ENCODE measurements around the gene ZBTB20.

DNA sequence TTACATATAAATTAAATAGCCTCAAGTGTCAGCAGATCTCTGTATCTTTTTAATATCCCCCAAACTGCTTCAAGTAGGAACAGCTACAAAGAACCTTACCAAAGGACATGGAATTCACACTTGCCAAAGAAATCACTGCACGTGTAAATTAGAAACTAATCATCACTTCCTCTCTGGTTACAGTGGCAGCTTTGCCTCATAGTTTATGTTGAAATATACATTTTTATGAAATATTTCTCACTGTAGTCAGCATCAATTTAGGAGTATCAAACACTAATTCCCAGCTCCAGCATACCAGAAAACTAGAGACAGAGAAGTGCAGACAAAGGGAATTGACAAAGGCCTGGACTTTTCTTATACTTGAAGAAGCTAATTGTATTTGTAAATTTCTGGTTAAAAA lies 592.4 kb downstream of the ZBTB20 start:
- TF ChIP-seq, protein P1, sequence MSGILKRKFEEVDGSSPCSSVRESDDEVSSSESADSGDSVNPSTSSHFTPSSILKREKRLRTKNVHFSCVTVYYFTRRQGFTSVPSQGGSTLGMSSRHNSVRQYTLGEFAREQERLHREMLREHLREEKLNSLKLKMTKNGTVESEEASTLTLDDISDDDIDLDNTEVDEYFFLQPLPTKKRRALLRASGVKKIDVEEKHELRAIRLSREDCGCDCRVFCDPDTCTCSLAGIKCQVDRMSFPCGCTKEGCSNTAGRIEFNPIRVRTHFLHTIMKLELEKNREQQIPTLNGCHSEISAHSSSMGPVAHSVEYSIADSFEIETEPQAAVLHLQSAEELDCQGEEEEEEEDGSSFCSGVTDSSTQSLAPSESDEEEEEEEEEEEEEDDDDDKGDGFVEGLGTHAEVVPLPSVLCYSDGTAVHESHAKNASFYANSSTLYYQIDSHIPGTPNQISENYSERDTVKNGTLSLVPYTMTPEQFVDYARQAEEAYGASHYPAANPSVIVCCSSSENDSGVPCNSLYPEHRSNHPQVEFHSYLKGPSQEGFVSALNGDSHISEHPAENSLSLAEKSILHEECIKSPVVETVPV (CRISPR knock-in tag; IDR thresholded peaks at IDR 0.05), result no peak
- TF ChIP-seq ESRRG (CRISPR knock-in tag; IDR thresholded peaks at IDR 0.05), result no peak
- no peak for TF ChIP-seq ZNF70 (CRISPR knock-in tag; IDR thresholded peaks at IDR 0.05)
- TF ChIP-seq, protein P2, sequence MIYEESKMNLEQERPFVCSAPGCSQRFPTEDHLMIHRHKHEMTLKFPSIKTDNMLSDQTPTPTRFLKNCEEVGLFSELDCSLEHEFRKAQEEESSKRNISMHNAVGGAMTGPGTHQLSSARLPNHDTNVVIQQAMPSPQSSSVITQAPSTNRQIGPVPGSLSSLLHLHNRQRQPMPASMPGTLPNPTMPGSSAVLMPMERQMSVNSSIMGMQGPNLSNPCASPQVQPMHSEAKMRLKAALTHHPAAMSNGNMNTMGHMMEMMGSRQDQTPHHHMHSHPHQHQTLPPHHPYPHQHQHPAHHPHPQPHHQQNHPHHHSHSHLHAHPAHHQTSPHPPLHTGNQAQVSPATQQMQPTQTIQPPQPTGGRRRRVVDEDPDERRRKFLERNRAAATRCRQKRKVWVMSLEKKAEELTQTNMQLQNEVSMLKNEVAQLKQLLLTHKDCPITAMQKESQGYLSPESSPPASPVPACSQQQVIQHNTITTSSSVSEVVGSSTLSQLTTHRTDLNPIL (CRISPR knock-in tag; IDR thresholded peaks at IDR 0.05; ENCODE audit: low read depth), result no peak
- TF ChIP-seq, protein P3, sequence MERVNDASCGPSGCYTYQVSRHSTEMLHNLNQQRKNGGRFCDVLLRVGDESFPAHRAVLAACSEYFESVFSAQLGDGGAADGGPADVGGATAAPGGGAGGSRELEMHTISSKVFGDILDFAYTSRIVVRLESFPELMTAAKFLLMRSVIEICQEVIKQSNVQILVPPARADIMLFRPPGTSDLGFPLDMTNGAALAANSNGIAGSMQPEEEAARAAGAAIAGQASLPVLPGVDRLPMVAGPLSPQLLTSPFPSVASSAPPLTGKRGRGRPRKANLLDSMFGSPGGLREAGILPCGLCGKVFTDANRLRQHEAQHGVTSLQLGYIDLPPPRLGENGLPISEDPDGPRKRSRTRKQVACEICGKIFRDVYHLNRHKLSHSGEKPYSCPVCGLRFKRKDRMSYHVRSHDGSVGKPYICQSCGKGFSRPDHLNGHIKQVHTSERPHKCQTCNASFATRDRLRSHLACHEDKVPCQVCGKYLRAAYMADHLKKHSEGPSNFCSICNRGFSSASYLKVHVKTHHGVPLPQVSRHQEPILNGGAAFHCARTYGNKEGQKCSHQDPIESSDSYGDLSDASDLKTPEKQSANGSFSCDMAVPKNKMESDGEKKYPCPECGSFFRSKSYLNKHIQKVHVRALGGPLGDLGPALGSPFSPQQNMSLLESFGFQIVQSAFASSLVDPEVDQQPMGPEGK (CRISPR knock-in tag; IDR thresholded peaks at IDR 0.05; ENCODE audit: borderline replicate concordance), result no peak
- no peak for TF ChIP-seq TCF4 (CRISPR knock-in tag; IDR thresholded peaks at IDR 0.05; ENCODE audit: borderline replicate concordance)
- TF ChIP-seq OSR1 (CRISPR knock-in tag; IDR thresholded peaks at IDR 0.05), result no peak
- no peak for TF ChIP-seq CSDC2 (CRISPR knock-in tag; IDR thresholded peaks at IDR 0.05)
- TF ChIP-seq ZFP3 (CRISPR knock-in tag; IDR thresholded peaks at IDR 0.05), result no peak
- TF ChIP-seq ISL1 (CRISPR knock-in tag; IDR thresholded peaks at IDR 0.05), result no peak
- no peak for TF ChIP-seq ARNTL (CRISPR knock-in tag; IDR thresholded peaks at IDR 0.05; ENCODE audit: borderline replicate concordance, low read depth)
- TF ChIP-seq ZC3H10 (CRISPR knock-in tag; IDR thresholded peaks at IDR 0.05), result no peak

Data from SK-N-SH treated with all-trans-retinoic acid at 6 μM for 48 hours (cell line).